Measurements from ENCODE around the gene B3GALT4. TPM values are rescaled to one million over a fixed set of nuclear protein-coding genes. Genes with fewer than 3 reads are reported as not detected.

Gene B3GALT4
- polyA plus RNA-seq (ENCODE audit: low read depth in 6 of 6), result 10 to 100 TPM; 18.3 to 31.6 (median 22.2) TPM

GRCh38 chr6:33276864-33277662, at the start of gene B3GALT4:
Gene B3GALT4 (plus strand): TSS chr6:33277123. CDS start chr6:33277420, 297 bp downstream.
- H3K9me3 Mint-ChIP-seq, result no peaks in the 10 kb centered on the region
- H3K4me1 Mint-ChIP-seq, result peaks cover 56 to 75% (median 70%) of the 10 kb centered on the region in 3 donors
- ATAC-seq (ENCODE audit: low read depth in 2 of 2) (peak; percentile 78 to 81), DNase-seq (peak; percentile 80)
- H3K4me3 Mint-ChIP-seq, result peak within 1 kb of the TSS; percentile 87 to 97 (median 92)
- H3K27me3 Mint-ChIP-seq, result no peaks in the 10 kb centered on the region
- H3K36me3 Mint-ChIP-seq, result peaks cover 4 to 8% of the 10 kb centered on the region in 2 donors
- peak within 1 kb of the TSS; percentile 67 to 96 (median 92) for H3K27ac Mint-ChIP-seq

GRCh38 chr6:33235221-33235634, 41.7 kb upstream of the B3GALT4 start:
- no peaks in the 10 kb centered on the region for H3K9me3 Mint-ChIP-seq
- no peaks in the 10 kb centered on the region for H3K4me1 Mint-ChIP-seq
- H3K27me3 Mint-ChIP-seq, result peaks cover 31 to 68% (median 50%) of the 10 kb centered on the region in 3 donors
- H3K36me3 Mint-ChIP-seq, result no peaks in the 10 kb centered on the region
- no peak for DNase-seq
- no peak overlapping the region for H3K4me3 Mint-ChIP-seq
- no peak for ATAC-seq (ENCODE audit: low read depth in 2 of 2)
- no peak overlapping the region for H3K27ac Mint-ChIP-seq

GRCh38 chr6:33236328-33236727, 40.6 kb upstream of the B3GALT4 start:
- peaks cover 34 to 66% (median 53%) of the 10 kb centered on the region in 3 donors for H3K27me3 Mint-ChIP-seq
- no peak for ATAC-seq (ENCODE audit: low read depth in 2 of 2)
- no peak overlapping the region for H3K4me3 Mint-ChIP-seq
- DNase-seq, result no peak
- peaks cover 0 to 4% (median 0%) of the 10 kb centered on the region in 3 donors for H3K4me1 Mint-ChIP-seq
- H3K27ac Mint-ChIP-seq, result peak overlapping the region in 1 of 6 donors; percentile 57
- H3K36me3 Mint-ChIP-seq, result no peaks in the 10 kb centered on the region
- no peaks in the 10 kb centered on the region for H3K9me3 Mint-ChIP-seq

GRCh38 chr6:33236852-33237251, 40.1 kb upstream of the B3GALT4 start:
- peaks cover 37 to 65% (median 48%) of the 10 kb centered on the region in 3 donors for H3K27me3 Mint-ChIP-seq

GRCh38 chr6:33237741-33238140, 39.2 kb upstream of the B3GALT4 start:
- DNase-seq, result no peak
- no peak overlapping the region for H3K27ac Mint-ChIP-seq
- peaks cover 0 to 4% (median 0%) of the 10 kb centered on the region in 3 donors for H3K4me1 Mint-ChIP-seq
- peaks cover 40 to 71% (median 48%) of the 10 kb centered on the region in 3 donors for H3K27me3 Mint-ChIP-seq
- H3K4me3 Mint-ChIP-seq, result no peak overlapping the region
- no peaks in the 10 kb centered on the region for H3K9me3 Mint-ChIP-seq
- ATAC-seq (ENCODE audit: low read depth in 2 of 2), result no peak
- H3K36me3 Mint-ChIP-seq, result no peaks in the 10 kb centered on the region

More at GRCh38 chr6:33236852-33237251, 40.1 kb upstream of the B3GALT4 start:
- Mint-ChIP-seq H3K27ac (no peak overlapping the region), H3K9me3 (no peaks in the 10 kb centered on the region), H3K4me1 (peaks cover 0 to 4% (median 0%) of the 10 kb centered on the region in 3 donors), H3K4me3 (peak overlapping the region in 1 of 8 donors; percentile 15), H3K36me3 (no peaks in the 10 kb centered on the region)
- ATAC-seq (ENCODE audit: low read depth in 2 of 2) (no peak), DNase-seq (no peak)

GRCh38 chr6:33241968-33242367, 35.0 kb upstream of the B3GALT4 start:
- Mint-ChIP-seq H3K4me1 (peaks cover 0 to 4% (median 0%) of the 10 kb centered on the region in 3 donors), H3K36me3 (no peaks in the 10 kb centered on the region), H3K9me3 (no peaks in the 10 kb centered on the region), H3K27ac (no peak overlapping the region), H3K27me3 (peaks cover 24 to 45% (median 26%) of the 10 kb centered on the region in 3 donors), H3K4me3 (no peak overlapping the region)
- no peak for ATAC-seq (ENCODE audit: low read depth in 2 of 2)
- DNase-seq, result no peak

GRCh38 chr6:33243476-33243875, 33.4 kb upstream of the B3GALT4 start:
- Mint-ChIP-seq H3K27me3 (peaks cover 21 to 31% (median 26%) of the 10 kb centered on the region in 3 donors), H3K4me1 (peaks cover 6 to 8% (median 7%) of the 10 kb centered on the region in 3 donors), H3K27ac (peak overlapping the region in 2 of 6 donors; percentile 30 to 67), H3K4me3 (no peak overlapping the region), H3K36me3 (no peaks in the 10 kb centered on the region), H3K9me3 (no peaks in the 10 kb centered on the region)
- ATAC-seq (ENCODE audit: low read depth in 2 of 2), result no peak
- DNase-seq, result no peak

- Mint-ChIP-seq H3K4me3 (peak overlapping the region; percentile 89 to 95 (median 92)), H3K9me3 (no peaks in the 10 kb centered on the region), H3K27ac (peak overlapping the region; percentile 91 to 99 (median 97)), H3K4me1 (peaks cover 20 to 40% (median 38%) of the 10 kb centered on the region in 3 donors), H3K36me3 (peaks cover 5 to 7% of the 10 kb centered on the region in 2 donors), H3K27me3 (peaks cover 0 to 4% (median 4%) of the 10 kb centered on the region in 3 donors)
- DNase-seq, result peak; percentile 87
- peak; percentile 41 to 44 for ATAC-seq (ENCODE audit: low read depth in 2 of 2)
Observed at GRCh38 chr6:33247977-33248642, 28.8 kb upstream of the B3GALT4 start.

GRCh38 chr6:33248643-33248931, 28.3 kb upstream of the B3GALT4 start:
- Mint-ChIP-seq H3K9me3 (no peaks in the 10 kb centered on the region), H3K36me3 (peaks cover 5 to 7% of the 10 kb centered on the region in 2 donors), H3K27me3 (peaks cover 0 to 4% (median 0%) of the 10 kb centered on the region in 3 donors), H3K4me1 (peaks cover 20 to 40% (median 38%) of the 10 kb centered on the region in 3 donors), H3K27ac (peak overlapping the region; percentile 91 to 99 (median 97)), H3K4me3 (peak overlapping the region; percentile 89 to 95 (median 92))
- DNase-seq (no peak), ATAC-seq (ENCODE audit: low read depth in 2 of 2) (peak; percentile 21 to 22)

GRCh38 chr6:33248932-33249731, 27.8 kb upstream of the B3GALT4 start:
- H3K36me3 Mint-ChIP-seq, result peaks cover 5 to 7% of the 10 kb centered on the region in 2 donors
- peaks cover 0 to 4% (median 0%) of the 10 kb centered on the region in 3 donors for H3K27me3 Mint-ChIP-seq
- ATAC-seq (ENCODE audit: low read depth in 2 of 2) (peak; percentile 86), DNase-seq (peak; percentile 95)
- peak overlapping the region; percentile 89 to 95 (median 92) for H3K4me3 Mint-ChIP-seq
- H3K27ac Mint-ChIP-seq, result peak overlapping the region; percentile 91 to 99 (median 97)
- no peaks in the 10 kb centered on the region for H3K9me3 Mint-ChIP-seq
- peaks cover 20 to 40% (median 38%) of the 10 kb centered on the region in 3 donors for H3K4me1 Mint-ChIP-seq

- H3K27me3 Mint-ChIP-seq, result peaks cover 0 to 4% (median 0%) of the 10 kb centered on the region in 3 donors
- H3K4me1 Mint-ChIP-seq, result peaks cover 20 to 40% (median 38%) of the 10 kb centered on the region in 3 donors
- H3K4me3 Mint-ChIP-seq, result peak overlapping the region; percentile 89 to 95 (median 92)
- H3K9me3 Mint-ChIP-seq, result no peaks in the 10 kb centered on the region
- DNase-seq (no peak), ATAC-seq (ENCODE audit: low read depth in 2 of 2) (no peak)
- peaks cover 5 to 7% of the 10 kb centered on the region in 2 donors for H3K36me3 Mint-ChIP-seq
- peak overlapping the region; percentile 83 to 99 (median 95) for H3K27ac Mint-ChIP-seq
Observed at GRCh38 chr6:33249732-33250630, 26.9 kb upstream of the B3GALT4 start.

GRCh38 chr6:33250731-33251130, 26.2 kb upstream of the B3GALT4 start:
- peaks cover 5 to 7% of the 10 kb centered on the region in 2 donors for H3K36me3 Mint-ChIP-seq
- no peak for DNase-seq
- ATAC-seq (ENCODE audit: low read depth in 2 of 2), result no peak
- peaks cover 20 to 40% (median 38%) of the 10 kb centered on the region in 3 donors for H3K4me1 Mint-ChIP-seq
- H3K9me3 Mint-ChIP-seq, result no peaks in the 10 kb centered on the region
- peak overlapping the region in 3 of 6 donors; percentile 29 to 91 (median 87) for H3K27ac Mint-ChIP-seq
- H3K27me3 Mint-ChIP-seq, result peaks cover 0 to 4% (median 0%) of the 10 kb centered on the region in 3 donors
- H3K4me3 Mint-ChIP-seq, result peak overlapping the region in 5 of 8 donors; percentile 70 to 95 (median 92)
